B cell (primary cell): ENCODE data around the gene PARD3B. TPM values are rescaled to one million over a fixed set of nuclear protein-coding genes. Genes with fewer than 3 reads are reported as not detected.

Experiments
- ATAC-seq: fragments of 200-7000 bp; cut with Tn5 transposase; one replicate; pipeline ENCODE4 v1.10.0; 2021; ENCODE audit warnings: low read depth, mild to moderate bottlenecking, moderate number of reproducible peaks, moderate library complexity
- CTCF ChIA-PET: fragments of 350-600 bp; sonication (Branson Sonifier 250); formaldehyde crosslinking; loops from one replicate; lab custom pipeline; 2021; ENCODE audit warnings: antibody characterized with exemption, inconsistent platforms; lab: Charles Lee
- POLR2A ChIA-PET: fragments of 350-600 bp; sonication (Branson Sonifier 250); formaldehyde crosslinking; loops from one replicate; lab custom pipeline; 2021; ENCODE audit warnings: antibody characterized with exemption; lab: Charles Lee
- DNase-seq: peaks from one replicate; pipeline ENCODE4 v3.0.0; 2013
- H2AFZ ChIP-seq: 2 replicates; pipeline ENCODE4 v1.6.1; 2012; ENCODE audit warnings: mild to moderate bottlenecking, low read depth, low read length; ENCODE audit not compliant: insufficient read depth, poor library complexity, severe bottlenecking
- H3K27ac ChIP-seq, 2 donors: 1 replicate in 1 of 2; 2 replicates in 1 of 2; pipeline ENCODE4 v1.5.1; 2012 to 2013; ENCODE audit warnings: low read length in 2 of 2, mild to moderate bottlenecking in 2 of 2, moderate library complexity in 1 of 2
- H3K27me3 ChIP-seq, 4 experiments: fragments of 200-600 bp in 1 of 4; sonication (generic) in 1 of 4; replicated peaks in 1 of 4; 1 replicate in 2 of 4; 2 replicates in 2 of 4; pipeline versions ENCODE4 v1.6.1 to v1.7.0; 2013 to 2016; ENCODE audit warnings: low read length in 3 of 4, mild to moderate bottlenecking in 2 of 4, mixed read lengths in 1 of 4, moderate library complexity in 1 of 4; ENCODE audit not compliant: insufficient read depth in 4 of 4, control insufficient read depth in 3 of 4; ENCODE audit errors: control extremely low read depth in 1 of 4
- H3K36me3 ChIP-seq, 2 experiments: replicated peaks in 1 of 2; 1 replicate in 1 of 2; 2 replicates in 1 of 2; pipeline versions ENCODE4 v1.6.1 to v1.7.1; 2013; ENCODE audit warnings: low read length in 1 of 2; ENCODE audit not compliant: insufficient read depth in 2 of 2, control insufficient read depth in 1 of 2; ENCODE audit errors: control extremely low read depth in 1 of 2, extremely low read depth in 1 of 2
- H3K4me1 ChIP-seq, 2 donors: fragments of 200-600 bp in 1 of 2; sonication (generic) in 1 of 2; 1 replicate in 1 of 2; 2 replicates in 1 of 2; pipeline versions ENCODE4 v1.5.1 to v1.6.1; 2013 to 2017; ENCODE audit warnings: low read length in 2 of 2; ENCODE audit not compliant: control insufficient read depth in 2 of 2, insufficient read depth in 2 of 2
- H3K4me2 ChIP-seq: replicated peaks from 2 replicates; pipeline ENCODE3; 2012; ENCODE audit warnings: mild to moderate bottlenecking, low read depth, low read length; ENCODE audit not compliant: poor library complexity, severe bottlenecking
- H3K4me3 ChIP-seq, 5 experiments: fragments of 200-600 bp in 1 of 5; sonication (generic) in 1 of 5; 1 replicate in 3 of 5; 2 replicates in 2 of 5; pipeline versions ENCODE4 v1.5.1 to v1.7.0; 2011 to 2016; ENCODE audit warnings: low read length in 4 of 5, mild to moderate bottlenecking in 4 of 5, low read depth in 2 of 5, control low read depth in 1 of 5, moderate library complexity in 1 of 5; ENCODE audit not compliant: insufficient read depth in 1 of 5; ENCODE audit errors: control extremely low read depth in 1 of 5, extremely low read depth in 1 of 5
- H3K79me2 ChIP-seq: fragments of 200-600 bp; sonication (generic); one replicate; pipeline ENCODE4 v1.6.0; 2016; ENCODE audit warnings: low read length; ENCODE audit not compliant: control insufficient read depth, insufficient read depth
- H3K9ac ChIP-seq: fragments of 200-600 bp; sonication (generic); 2 replicates; pipeline ENCODE4 v1.6.1; 2017; ENCODE audit warnings: mild to moderate bottlenecking, low read length, moderate library complexity
- H3K9me3 ChIP-seq, 3 donors: one replicate each; pipeline versions ENCODE4 v1.6.1 to v1.7.1; 2013; ENCODE audit warnings: low read length in 2 of 3; ENCODE audit not compliant: control insufficient read depth in 2 of 3, insufficient read depth in 1 of 3; ENCODE audit errors: control extremely low read depth in 1 of 3
- H4K20me1 ChIP-seq: 2 replicates; pipeline ENCODE4 v1.6.0; 2012; ENCODE audit warnings: mild to moderate bottlenecking, low read length; ENCODE audit not compliant: insufficient read depth, control insufficient read depth, poor library complexity, severe bottlenecking
- H3K27ac Mint-ChIP-seq: one replicate; pipeline ENCODE4 v1.8.0; 2021; ENCODE audit warnings: mixed read lengths
- H3K27me3 Mint-ChIP-seq: one replicate; pipeline ENCODE4 v1.8.0; 2021; ENCODE audit warnings: mixed read lengths
- H3K4me1 Mint-ChIP-seq: one replicate; pipeline ENCODE4 v1.8.0; 2021; ENCODE audit warnings: mixed read lengths
- H3K4me3 Mint-ChIP-seq: one replicate; pipeline ENCODE4 v1.8.0; 2021; ENCODE audit warnings: mixed read lengths
- H3K9me3 Mint-ChIP-seq: one replicate; pipeline ENCODE4 v1.8.0; 2022; ENCODE audit warnings: mixed read lengths; ENCODE audit not compliant: insufficient read depth
- CTCF ChIP-seq: fragments of 200-600 bp; IDR thresholded peaks from one replicate; pipeline ENCODE4 v1.8.0; 2022; ENCODE audit warnings: antibody characterized with exemption, mild to moderate bottlenecking
- EZH2 ChIP-seq: IDR thresholded peaks from 2 replicates; pipeline ENCODE4 v1.6.1; 2012; ENCODE audit warnings: borderline replicate concordance, low read depth, mild to moderate bottlenecking, moderate library complexity, low read length; ENCODE audit not compliant: insufficient read depth, poor library complexity, severe bottlenecking
- WGBS: methylation state at CpG from one replicate; pipeline ENCODE4 v1.1.5; 2013; ENCODE audit warnings: missing lambda C conversion rate; ENCODE audit not compliant: insufficient coverage; 5-methylcytosine and 5-hydroxymethylcytosine counted together
- intact Hi-C: fragments of 100-400 bp; cut with micrococcal nuclease; formaldehyde crosslinking; loops from one replicate; pipeline ENCODE4 v1.10.0; 2022
- polyA plus RNA-seq: library from polyadenylated mRNA; depleted of rRNA; stranded (reverse); fragments of >200 nt; gene quantifications from 2 replicates; pipeline ENCODE4 v1.2.3, GENCODE V29; 2012
- total RNA-seq, 2 donors: library from RNA; stranded (reverse); fragments of 120-200 nt in 1 of 2; gene quantifications; 1 replicate in 1 of 2; 2 replicates in 1 of 2; pipeline versions ENCODE4 v1.2.3 to v1.2.4, GENCODE V29; 2013 to 2022

Gene PARD3B
- total and polyA plus RNA-seq, 2 donors (not counting 1 experiment from before 2014, with no cell fraction given): not detected

DNA sequence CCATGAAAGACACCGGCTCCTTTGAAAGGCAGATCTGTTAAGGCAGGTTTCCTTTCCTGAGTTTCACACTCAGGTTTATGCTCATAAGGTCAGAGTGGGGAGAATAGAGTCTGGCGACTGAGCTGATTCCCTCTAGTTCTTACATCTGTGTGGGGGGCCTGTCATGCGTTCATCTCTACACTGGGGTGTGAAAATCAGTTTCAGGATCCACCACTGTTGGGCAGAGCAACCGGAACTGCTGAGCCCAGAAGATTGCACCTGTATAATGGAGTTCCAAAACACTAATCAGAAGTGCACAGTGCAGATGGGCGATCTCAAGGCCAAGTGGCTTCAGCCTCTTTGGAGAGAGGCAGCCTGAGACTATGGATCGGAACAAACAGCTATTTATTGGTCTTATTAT is 955.7 kb downstream of the PARD3B start:
- Mint-ChIP-seq H3K9me3 (no peaks in the 10 kb centered on the region), H3K4me1 (no peaks in the 10 kb centered on the region), H3K27me3 (peaks cover 15% of the 10 kb centered on the region), H3K27ac (no peak overlapping the region), H3K4me3 (no peak overlapping the region)
- Histone ChIP-seq H2AFZ (no peak overlapping the region), H3K27ac (no peak overlapping the region), H3K9ac (no peak overlapping the region), H3K4me2 (no peak overlapping the region), H3K79me2 (no peaks in the 10 kb centered on the region), H3K36me3 (no peaks in the 10 kb centered on the region), H4K20me1 (no peaks in the 10 kb centered on the region), H3K4me1 (no peaks in the 10 kb centered on the region), H3K4me3 (no peak overlapping the region), H3K27me3 (no peaks in the 10 kb centered on the region), H3K9me3 (no peaks in the 10 kb centered on the region)
- CTCF ChIA-PET: no interaction called here
- no peak for DNase-seq
- POLR2A ChIA-PET: no interaction called here
- WGBS: 90% methylated on average over 4 of the region's 6 CpGs
- no peak for ATAC-seq
- intact Hi-C loops: no loop called here
- no peak for TF ChIP-seq EZH2
- TF ChIP-seq CTCF: no peak

DNA sequence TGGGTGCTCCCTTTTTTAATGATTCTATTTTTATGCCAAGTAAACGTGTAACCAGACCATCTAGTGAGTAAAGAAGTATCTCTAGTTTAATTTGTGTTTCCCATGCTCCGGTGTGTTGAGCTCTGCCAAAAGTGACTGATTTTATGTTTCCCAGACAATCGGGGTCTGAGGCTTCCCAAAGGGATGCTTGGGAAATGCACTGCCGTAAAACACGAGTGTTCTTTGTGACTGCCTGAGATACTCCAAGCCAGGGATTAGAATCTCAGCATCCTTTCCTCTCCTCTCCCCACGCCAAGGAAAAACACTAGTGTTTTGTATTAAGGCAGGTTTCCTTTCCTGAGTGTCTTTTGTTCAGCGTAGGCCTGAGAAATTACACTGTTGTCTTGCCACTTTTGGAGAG is 956.6 kb downstream of the PARD3B start:
- no peak for TF ChIP-seq EZH2
- TF ChIP-seq CTCF: no peak
- DNase-seq (no peak), ATAC-seq (no peak)
- H3K79me2 ChIP-seq: no peaks in the 10 kb centered on the region
- H3K4me1 ChIP-seq: no peaks in the 10 kb centered on the region
- H3K9me3 ChIP-seq: no peaks in the 10 kb centered on the region
- POLR2A ChIA-PET: no interaction called here
- intact Hi-C loops: no loop called here
- Mint-ChIP-seq H3K27ac (no peak overlapping the region), H3K9me3 (no peaks in the 10 kb centered on the region), H3K4me1 (no peaks in the 10 kb centered on the region), H3K4me3 (no peak overlapping the region), H3K27me3 (peaks cover 11% of the 10 kb centered on the region)
- H2AFZ ChIP-seq: no peak overlapping the region
- CTCF ChIA-PET: no interaction called here
- H3K4me2 ChIP-seq: no peak overlapping the region
- H3K4me3 ChIP-seq: no peak overlapping the region
- 100% methylated on average over 2 of the region's 7 CpGs for WGBS
- no peak overlapping the region for H3K27ac ChIP-seq
- no peaks in the 10 kb centered on the region for H4K20me1 ChIP-seq
- no peaks in the 10 kb centered on the region for H3K27me3 ChIP-seq
- H3K9ac ChIP-seq: no peak overlapping the region
- H3K36me3 ChIP-seq: no peaks in the 10 kb centered on the region
